WERI-Rb-1 (cell line): ENCODE measurements around the gene KRTAP10-12.

ENCODE experiments used
- DNase-seq: peaks from one replicate; pipeline ENCODE4 v3.0.0-alpha.2; 2020
- H3K27ac ChIP-seq: fragments of 250-450 bp; sonication (Bioruptor Pico); 2 replicates; pipeline ENCODE4 v1.5.1; 2020; ENCODE audit warnings: mild to moderate bottlenecking, moderate library complexity
- H3K27me3 ChIP-seq: fragments of 250-450 bp; sonication (Bioruptor Pico); 2 replicates; pipeline ENCODE4 v1.5.1; 2021; ENCODE audit warnings: mild to moderate bottlenecking, low read depth, moderate library complexity; ENCODE audit not compliant: insufficient read depth, severe bottlenecking
- H3K36me3 ChIP-seq: fragments of 250-450 bp; sonication (Bioruptor Pico); 2 replicates; pipeline ENCODE4 v1.5.1; 2020; ENCODE audit warnings: mild to moderate bottlenecking, moderate library complexity
- H3K4me3 ChIP-seq: 2 replicates; pipeline ENCODE4 v1.5.1; 2011; ENCODE audit warnings: low read depth, mild to moderate bottlenecking, control low read depth, low read length
- H3K9me3 ChIP-seq: fragments of 250-450 bp; sonication (Bioruptor Pico); 2 replicates; pipeline ENCODE4 v1.5.1; 2021; ENCODE audit warnings: mild to moderate bottlenecking, moderate library complexity; ENCODE audit not compliant: severe bottlenecking
- CTCF ChIP-seq: IDR thresholded peaks from 2 replicates; pipeline ENCODE4 v1.5.1; 2011; ENCODE audit warnings: low read depth, mild to moderate bottlenecking, control low read depth, inconsistent platforms, low read length

The KRTAP10-12 gene

DNA sequence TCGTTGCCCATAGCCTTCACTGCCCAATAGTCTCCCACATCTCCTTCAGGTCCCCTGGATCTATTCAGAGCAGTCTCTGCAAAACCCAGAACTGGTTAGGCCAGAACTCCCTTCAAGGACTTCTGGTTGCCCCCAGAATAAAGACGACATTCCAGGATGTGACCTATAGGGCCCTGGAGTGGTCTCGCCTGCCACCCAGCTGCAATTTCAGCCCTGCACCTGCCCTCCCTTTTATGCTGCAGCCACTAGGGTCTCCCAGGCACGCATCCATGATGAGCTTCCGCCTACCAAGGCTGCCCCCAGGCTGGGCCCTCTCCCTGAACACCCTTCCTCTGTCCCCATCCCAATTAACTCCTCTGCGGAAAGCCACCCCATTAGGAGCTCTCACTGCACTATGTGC is 21.6 kb downstream of the KRTAP10-12 start:
- Histone ChIP-seq H3K27me3 (no peaks in the 10 kb centered on the region), H3K4me3 (no peak overlapping the region), H3K9me3 (peaks cover 3% of the 10 kb centered on the region), H3K27ac (no peak overlapping the region), H3K36me3 (no peaks in the 10 kb centered on the region)
- TF ChIP-seq CTCF: no peak
- DNase-seq: no peak

DNA sequence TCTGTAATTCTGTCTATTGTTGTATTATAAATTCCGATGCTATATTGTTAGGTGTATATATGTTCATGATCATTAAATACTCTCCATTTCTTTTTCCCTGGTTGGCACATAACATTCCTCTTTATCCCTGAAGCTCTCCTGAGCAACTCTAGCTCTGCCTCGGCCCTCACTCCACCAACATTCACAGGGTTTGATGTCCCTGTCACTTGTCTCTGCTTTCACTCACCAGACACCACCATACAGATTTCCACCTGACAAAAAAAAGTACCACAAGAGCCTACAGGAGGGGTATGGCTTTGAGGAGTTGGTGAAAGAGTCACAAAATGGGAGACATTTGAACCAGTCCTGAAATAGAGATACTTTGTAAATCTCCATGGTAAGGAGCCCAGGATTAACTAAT is 23.2 kb downstream of the KRTAP10-12 start:
- Histone ChIP-seq H3K36me3 (no peaks in the 10 kb centered on the region), H3K27me3 (no peaks in the 10 kb centered on the region), H3K27ac (no peak overlapping the region; the same call in 1 of the 2 replicates), H3K9me3 (peaks cover 6% of the 10 kb centered on the region), H3K4me3 (no peak overlapping the region)
- no peak for DNase-seq
- TF ChIP-seq CTCF: no peak

DNA sequence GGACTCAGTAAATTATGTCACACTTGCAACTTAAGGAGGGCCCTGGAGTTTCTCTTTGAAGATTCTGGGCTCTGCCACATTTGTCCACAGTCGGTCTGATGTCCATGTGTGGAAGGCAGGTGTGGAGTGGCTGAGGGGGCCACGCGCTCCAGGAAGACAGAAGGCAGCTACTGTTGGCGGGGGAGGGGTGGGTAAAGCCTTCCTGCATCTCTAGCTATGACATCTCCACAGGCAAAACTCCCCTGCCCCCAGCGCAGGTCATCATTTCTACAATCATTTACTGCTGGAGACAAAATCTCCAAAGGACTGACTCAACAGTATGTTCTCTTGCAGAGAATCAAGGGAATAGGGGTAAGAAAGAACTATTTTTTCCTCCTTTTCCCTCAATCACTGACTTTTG is 25.8 kb downstream of the KRTAP10-12 start:
- TF ChIP-seq CTCF: no peak
- no peaks in the 10 kb centered on the region for H3K27me3 ChIP-seq
- no peak for DNase-seq
- H3K27ac ChIP-seq: no peak overlapping the region
- H3K4me3 ChIP-seq: no peak overlapping the region
- H3K36me3 ChIP-seq: no peaks in the 10 kb centered on the region
- H3K9me3 ChIP-seq: peaks cover 6% of the 10 kb centered on the region

GRCh38 chr21:44723177-44724131 is 26.5 kb downstream of the KRTAP10-12 start:
- DNase-seq: no peak
- no peaks in the 10 kb centered on the region for H3K27me3 ChIP-seq

DNA sequence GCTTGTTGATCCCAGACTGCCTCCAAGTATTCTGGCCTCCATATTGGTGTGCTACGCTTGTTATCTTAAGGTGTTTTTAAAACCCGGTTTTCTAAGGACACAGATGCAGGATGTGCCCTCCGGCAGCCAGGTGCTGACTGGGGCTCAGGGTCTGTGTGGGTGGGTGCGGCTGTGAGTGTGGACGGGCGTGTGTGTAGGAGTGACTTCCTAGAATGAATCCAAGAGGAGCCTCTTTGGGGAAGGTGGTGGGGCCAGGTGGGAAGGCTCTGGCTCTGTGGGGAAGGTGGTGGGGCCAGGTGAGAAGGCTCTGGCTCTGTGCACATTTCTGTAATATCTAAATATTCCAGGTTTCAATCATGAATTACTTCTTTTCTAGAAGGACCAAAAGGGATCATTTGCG is 27.2 kb downstream of the KRTAP10-12 start:
- no peaks in the 10 kb centered on the region for H3K36me3 ChIP-seq
- no peak overlapping the region for H3K4me3 ChIP-seq
- H3K9me3 ChIP-seq: peaks cover 6% of the 10 kb centered on the region
- no peak overlapping the region for H3K27ac ChIP-seq
- no peaks in the 10 kb centered on the region for H3K27me3 ChIP-seq
- no peak for TF ChIP-seq CTCF
- DNase-seq: no peak

More at GRCh38 chr21:44723177-44724131, 26.5 kb downstream of the KRTAP10-12 start:
- peaks cover 6% of the 10 kb centered on the region for H3K9me3 ChIP-seq
- H3K27ac ChIP-seq: no peak overlapping the region
- TF ChIP-seq CTCF: no peak
- no peaks in the 10 kb centered on the region for H3K36me3 ChIP-seq
- no peak overlapping the region for H3K4me3 ChIP-seq
